ENCODE results near the gene CDV3. TPM values are rescaled to one million over a fixed set of nuclear protein-coding genes. Genes with fewer than 3 reads are reported as not detected.
"Not testable (repeated sequence)": the region's sequence is repeated elsewhere in the genome, so short reads cannot be mapped to it uniquely, and the experiment has no call there.

The CDV3 gene
- total RNA-seq, 1 experiment from 2014 or later = 193 TPM

- TF ChIP-seq EZH2 (IDR thresholded peaks at IDR 0.05; ENCODE audit: low read depth) = no peak
- intact Hi-C loops (cut with micrococcal nuclease; ENCODE audit: unreplicated experiment) = no loop called here
- Histone ChIP-seq H3K4me2 (no peak overlapping the region), H3F3A (ENCODE audit: insufficient read depth, low read depth) (peaks cover 12% of the 10 kb centered on the region), H3K27me3 (ENCODE audit: insufficient read depth, low read depth) (no peaks in the 10 kb centered on the region), H3K9me3 (ENCODE audit: insufficient read depth, low read depth) (no peaks in the 10 kb centered on the region), H3K4me1 (replicated peaks; ENCODE audit: insufficient read depth) (peaks cover 20% of the 10 kb centered on the region), H2AFZ (no peak overlapping the region), H3K9me2 (ENCODE audit: insufficient read depth) (no peaks in the 10 kb centered on the region), H3K4me3 (no peak overlapping the region), H3K27ac (no peak overlapping the region), H3K79me2 (ENCODE audit: low read depth) (no peaks in the 10 kb centered on the region), H4K20me1 (ENCODE audit: insufficient read depth) (no peaks in the 10 kb centered on the region), H3K36me3 (ENCODE audit: low read depth) (no peaks in the 10 kb centered on the region)
- no peak for DNase-seq
- CTCF ChIA-PET = no interaction called here
- no TSS peak for BruUV-seq (replicated peaks)
- POLR2A ChIA-PET (ENCODE audit: unreplicated experiment) = interaction anchor here (0.6 to 0.7 kb wide), 2 partner anchors 36 to 54 kb away, joined by 3 to 14 read pairs; no protein-coding TSS in a partner anchor
These were observed 40.5 kb upstream of the CDV3 start for GRCh38 chr3:133532951-133533350.

GRCh38 chr3:133535971-133536881 lies 37.3 kb upstream of the CDV3 start:
- Histone ChIP-seq H3K4me2 (peak overlapping the region; percentile 70), H3K36me3 (ENCODE audit: low read depth) (no peaks in the 10 kb centered on the region), H3K9me3 (ENCODE audit: insufficient read depth, low read depth) (no peaks in the 10 kb centered on the region; the same call in 1 of the 2 replicates), H3K4me1 (replicated peaks; ENCODE audit: insufficient read depth) (peaks cover 28% of the 10 kb centered on the region), H3K27ac (peak overlapping the region; percentile 40; the same call in 1 of the 2 replicates), H2AFZ (no peak overlapping the region), H4K20me1 (ENCODE audit: insufficient read depth) (no peaks in the 10 kb centered on the region), H3K9me2 (ENCODE audit: insufficient read depth) (no peaks in the 10 kb centered on the region), H3K27me3 (ENCODE audit: insufficient read depth, low read depth) (no peaks in the 10 kb centered on the region), H3K79me2 (ENCODE audit: low read depth) (no peaks in the 10 kb centered on the region), H3F3A (ENCODE audit: insufficient read depth, low read depth) (peaks cover 12% of the 10 kb centered on the region), H3K4me3 (no peak overlapping the region)
- ChIA-PET POLR2A (ENCODE audit: unreplicated experiment) (interaction anchor here (1.1 kb wide), 1 partner anchor 34 kb away, joined by 8 read pairs; no protein-coding TSS in a partner anchor), CTCF (no interaction called here)
- intact Hi-C loops (cut with micrococcal nuclease; ENCODE audit: unreplicated experiment) = loop anchor here (5.0 kb wide), 1 partner anchor 36 kb away; the partner anchor contains the start of gene CDV3
- BruUV-seq (replicated peaks) = no TSS peak
- peak in 1 of 2 experiments; percentile 79 for DNase-seq
- no peak for TF ChIP-seq EZH2 (IDR thresholded peaks at IDR 0.05; ENCODE audit: low read depth)

- H3K4me3 ChIP-seq; H3K27me3 ChIP-seq (ENCODE audit: insufficient read depth, low read depth); H3K4me2 ChIP-seq; H4K20me1 ChIP-seq (ENCODE audit: insufficient read depth); H3K9me2 ChIP-seq (ENCODE audit: insufficient read depth); H3K9me3 ChIP-seq (ENCODE audit: insufficient read depth, low read depth); H3K79me2 ChIP-seq (ENCODE audit: low read depth); POLR2A ChIA-PET (ENCODE audit: unreplicated experiment); H2AFZ ChIP-seq; DNase-seq; CTCF ChIA-PET; H3K36me3 ChIP-seq (ENCODE audit: low read depth); H3K27ac ChIP-seq; BruUV-seq (replicated peaks): not testable (repeated sequence)
- Histone ChIP-seq H3K4me1 (replicated peaks; ENCODE audit: insufficient read depth) (peaks cover 33% of the 10 kb centered on the region), H3F3A (ENCODE audit: insufficient read depth, low read depth) (peaks cover 12% of the 10 kb centered on the region)
- intact Hi-C loops (cut with micrococcal nuclease; ENCODE audit: unreplicated experiment) = loop anchor here (5.0 kb wide), 1 partner anchor 35 kb away; the partner anchor contains the start of gene CDV3
These were observed 36.4 kb upstream of the CDV3 start for GRCh38 chr3:133537131-133537530.

GRCh38 chr3:133538154-133538553 lies 35.3 kb upstream of the CDV3 start:
- BruUV-seq (replicated peaks) = no TSS peak
- H3K9me2 ChIP-seq (ENCODE audit: insufficient read depth) = no peaks in the 10 kb centered on the region
- H3K36me3 ChIP-seq (ENCODE audit: low read depth) = no peaks in the 10 kb centered on the region
- intact Hi-C loops (cut with micrococcal nuclease; ENCODE audit: unreplicated experiment) = loop anchor here (5.0 kb wide), 1 partner anchor 34 kb away; the partner anchor contains the start of gene CDV3
- POLR2A ChIA-PET (ENCODE audit: unreplicated experiment) = no interaction called here
- no peaks in the 10 kb centered on the region for H4K20me1 ChIP-seq (ENCODE audit: insufficient read depth)
- no peaks in the 10 kb centered on the region; the same call in 1 of the 2 replicates for H3K9me3 ChIP-seq (ENCODE audit: insufficient read depth, low read depth)
- no peak overlapping the region for H3K4me2 ChIP-seq
- no peaks in the 10 kb centered on the region for H3K79me2 ChIP-seq (ENCODE audit: low read depth)
- TF ChIP-seq EZH2 (IDR thresholded peaks at IDR 0.05; ENCODE audit: low read depth) (no peak), CTCF (conservative IDR thresholded peaks at IDR 0.05) (no peak)
- no peaks in the 10 kb centered on the region for H3K27me3 ChIP-seq (ENCODE audit: insufficient read depth, low read depth)
- peaks cover 12% of the 10 kb centered on the region for H3F3A ChIP-seq (ENCODE audit: insufficient read depth, low read depth)
- CTCF ChIA-PET = no interaction called here
- peaks cover 41% of the 10 kb centered on the region for H3K4me1 ChIP-seq (replicated peaks; ENCODE audit: insufficient read depth)
- H3K27ac ChIP-seq = no peak overlapping the region
- H3K4me3 ChIP-seq = no peak overlapping the region
- no peak for DNase-seq
- no peak overlapping the region for H2AFZ ChIP-seq

All from PC-9 (cell line).